Endothelial cell of umbilical vein (primary cell): Measurements from ENCODE around the gene EPHX1. TPM values are rescaled to one million over a fixed set of nuclear protein-coding genes. Genes with fewer than 3 reads are reported as not detected.

ENCODE experiments used
- BruUV-seq: library from RNA; stranded (reverse); fragments of 400-500 nt; replicated peaks from 2 replicates; lab custom pipeline; 2021; lab: Mats Ljungman, UMichigan
- CTCF ChIA-PET: fragments of 300-600, 350-600 bp; sonication (Branson Sonifier 250); formaldehyde crosslinking; loops from one replicate; lab custom pipeline; 2021; ENCODE audit warnings: antibody characterized with exemption, inconsistent platforms; lab: Charles Lee
- POLR2A ChIA-PET: fragments of 300-600, 350-600 bp; sonication (Branson Sonifier 250); formaldehyde crosslinking; loops from one replicate; lab custom pipeline; 2021; ENCODE audit warnings: antibody characterized with exemption, inconsistent platforms; lab: Charles Lee
- DNase-seq: peaks from one replicate; pipeline ENCODE4 v3.0.0-alpha.2; 2011; ENCODE audit warnings: low read depth, low spot score
- FAIRE-seq: peaks from 2 replicates; lab custom pipeline; 2011; peaks lifted over from hg19 to GRCh38; lab: Jason Lieb, UNC
- H2AFZ ChIP-seq: 2 replicates; pipeline ENCODE4 v1.6.0; 2012; ENCODE audit warnings: low read depth, low read length, control low read depth, inconsistent platforms
- H3K27ac ChIP-seq: 2 replicates; pipeline ENCODE4 v1.5.1; 2011; ENCODE audit warnings: low read depth, mild to moderate bottlenecking, control low read depth, low read length, moderate library complexity; ENCODE audit not compliant: insufficient read depth
- H3K27me3 ChIP-seq, 2 experiments: 2 replicates each; pipeline versions ENCODE4 v1.6.0 to v1.6.1; 2011; ENCODE audit warnings: low read length in 2 of 2, mixed read lengths in 1 of 2; ENCODE audit not compliant: control insufficient read depth in 2 of 2, insufficient read depth in 2 of 2
- H3K36me3 ChIP-seq, 2 experiments: 2 replicates in 1 of 2; 3 replicates in 1 of 2; pipeline ENCODE4 v1.5.1; 2011; ENCODE audit warnings: low read length in 2 of 2, mild to moderate bottlenecking in 1 of 2, moderate library complexity in 1 of 2; ENCODE audit not compliant: control insufficient read depth in 2 of 2, insufficient read depth in 2 of 2; ENCODE audit errors: extremely low read depth in 1 of 2
- H3K4me1 ChIP-seq: 3 replicates; pipeline ENCODE4 v1.5.1; 2011; ENCODE audit warnings: mild to moderate bottlenecking, low read length; ENCODE audit not compliant: control insufficient read depth, insufficient read depth; ENCODE audit errors: extremely low read depth
- H3K4me2 ChIP-seq: 2 replicates; pipeline ENCODE4 v1.6.1; 2011; ENCODE audit warnings: low read length, control low read depth, mixed read lengths; ENCODE audit not compliant: insufficient read depth
- H3K4me3 ChIP-seq, 3 experiments: fragments of 200-600 bp in 1 of 3; sonication (generic), shearing (Covaris generic) in 1 of 3; replicated peaks in 1 of 3; 2 replicates each; pipeline ENCODE4 v1.5.1; 2011 to 2016; ENCODE audit warnings: control low read depth in 3 of 3, low read length in 3 of 3, mild to moderate bottlenecking in 2 of 3, inconsistent platforms in 1 of 3, low read depth in 1 of 3, moderate library complexity in 1 of 3; ENCODE audit not compliant: insufficient read depth in 1 of 3
- H3K79me2 ChIP-seq: 2 replicates; pipeline ENCODE4 v1.6.0; 2012; ENCODE audit warnings: low read length, inconsistent platforms; ENCODE audit not compliant: control insufficient read depth, insufficient read depth
- H3K9ac ChIP-seq: replicated peaks from 2 replicates; pipeline ENCODE3; 2011; ENCODE audit warnings: low read length, control low read depth; ENCODE audit not compliant: insufficient read depth; ENCODE audit errors: extremely low read depth
- H3K9me1 ChIP-seq: replicated peaks from 3 replicates; pipeline ENCODE4 v1.6.0; 2011; ENCODE audit warnings: mild to moderate bottlenecking, low read length; ENCODE audit not compliant: control insufficient read depth, insufficient read depth; ENCODE audit errors: extremely low read depth
- H3K9me3 ChIP-seq: replicated peaks from 2 replicates; pipeline ENCODE4 v1.5.1; 2012; ENCODE audit warnings: low read length, inconsistent platforms; ENCODE audit not compliant: control insufficient read depth, insufficient read depth
- H4K20me1 ChIP-seq: replicated peaks from 2 replicates; pipeline ENCODE3; 2011; ENCODE audit warnings: mild to moderate bottlenecking, low read length; ENCODE audit not compliant: control insufficient read depth, insufficient read depth; ENCODE audit errors: extremely low read depth
- CTCF ChIP-seq, 2 donors: IDR thresholded peaks; 1 replicate in 1 of 2; 2 replicates in 1 of 2; pipeline ENCODE4 v1.5.1; 2011; ENCODE audit warnings: low read length in 2 of 2, mild to moderate bottlenecking in 2 of 2, moderate library complexity in 2 of 2, control low read depth in 1 of 2, inconsistent platforms in 1 of 2, low read depth in 1 of 2; ENCODE audit not compliant: insufficient read depth in 1 of 2; ENCODE audit errors: extremely low read depth in 1 of 2
- FOS ChIP-seq: IDR thresholded peaks from 2 replicates; pipeline ENCODE4 v1.6.1; 2011; ENCODE audit warnings: mild to moderate bottlenecking, low read length, moderate library complexity, borderline replicate concordance; ENCODE audit not compliant: insufficient read depth
- GATA2 ChIP-seq: IDR thresholded peaks from 2 replicates; pipeline ENCODE4 v1.7.0; 2011; ENCODE audit warnings: low read depth, mild to moderate bottlenecking, moderate library complexity, mixed read lengths, low read length; ENCODE audit not compliant: insufficient read length, insufficient read depth
- JUN ChIP-seq: IDR thresholded peaks from 2 replicates; pipeline ENCODE4 v1.6.1; 2011; ENCODE audit warnings: borderline replicate concordance, low read depth; ENCODE audit not compliant: insufficient read length, insufficient read depth
- MAX ChIP-seq: IDR thresholded peaks from 2 replicates; pipeline ENCODE4 v1.6.1; 2011; ENCODE audit not compliant: insufficient read depth, insufficient read length
- MYC ChIP-seq: IDR thresholded peaks from one replicate; pipeline ENCODE4 v1.6.1; 2011; ENCODE audit warnings: mild to moderate bottlenecking, low read depth, low read length
- POLR2A ChIP-seq: IDR thresholded peaks from 2 replicates; pipeline ENCODE4 v1.6.1; 2012; ENCODE audit warnings: low read depth, mild to moderate bottlenecking, control low read depth, low read length
- POLR2AphosphoS5 ChIP-seq: IDR thresholded peaks from 2 replicates; pipeline ENCODE4 v1.6.1; 2012; ENCODE audit warnings: low read depth, mild to moderate bottlenecking, control low read depth, low read length, moderate library complexity; ENCODE audit not compliant: insufficient read depth
- dilution Hi-C: fragments of 300-500 bp; cut with MboI; formaldehyde crosslinking; loops from one replicate; pipeline ENCODE4 v1.15.0; 2019; ENCODE audit warnings: low sequenced_read_pairs; ENCODE audit not compliant: extremely low pct_ligation_motif_present
- intact Hi-C: fragments of 100-400 bp; cut with micrococcal nuclease; formaldehyde crosslinking; loops from one replicate; pipeline ENCODE4 v1.10.0; 2022
- polyA plus RNA-seq, 4 experiments: library from polyadenylated mRNA; depleted of rRNA in 3 of 4; stranded (reverse) in 3 of 4; unstranded in 1 of 4; fragments of >200 nt; gene quantifications; 2 replicates each; pipeline versions ENCODE4 v1.2.1 to v1.2.3, GENCODE V29; 2011 to 2012; ENCODE audit warnings: missing spikeins in 1 of 4
- total RNA-seq: library from RNA; stranded (reverse); gene quantifications from 2 replicates; pipeline ENCODE4 v1.2.3, GENCODE V29; 2021

The EPHX1 gene
- total and polyA plus RNA-seq, 2 donors (not counting 3 experiments of a cell fraction or from before 2014, with no cell fraction given), result 23.7 to 25.2 TPM

- no peak overlapping the region for H3K9ac ChIP-seq
- POLR2A ChIA-PET, result no interaction called here
- no peaks in the 10 kb centered on the region for H3K79me2 ChIP-seq
- H3K4me1 ChIP-seq, result no peaks in the 10 kb centered on the region
- H3K9me3 ChIP-seq, result no peaks in the 10 kb centered on the region
- no TSS peak for BruUV-seq
- H3K27ac ChIP-seq, result no peak overlapping the region
- TF ChIP-seq GATA2, result no peak
- TF ChIP-seq JUN, result no peak
- no peak for TF ChIP-seq MAX
- TF ChIP-seq POLR2A, result no peak
- no peak for TF ChIP-seq FOS
- no peak for TF ChIP-seq MYC
- TF ChIP-seq POLR2AphosphoS5, result no peak
- no peak for TF ChIP-seq CTCF (IDR thresholded peaks at IDR 0.05; ENCODE audit: extremely low read depth in 1 of 2, insufficient read depth in 1 of 2, low read depth in 1 of 2, low read length in 2 of 2)
- DNase-seq (no peak), FAIRE-seq (no peak)
- dilution Hi-C loops (no loop called here), intact Hi-C loops (loop anchor here (5.0 kb wide), 1 partner anchor 62 kb away; no protein-coding TSS in a partner anchor)
- H3K4me3 ChIP-seq, result no peak overlapping the region
- CTCF ChIA-PET, result interaction anchor here (2.6 kb wide), 1 partner anchor 61 kb away, joined by 8 read pairs; no protein-coding TSS in a partner anchor
- H3K4me2 ChIP-seq, result no peak overlapping the region
- H3K36me3 ChIP-seq, result peaks cover 0 to 7% of the 10 kb centered on the region in 2 experiments
- H3K27me3 ChIP-seq, result no peaks in the 10 kb centered on the region
- H3K9me1 ChIP-seq, result no peaks in the 10 kb centered on the region
- H4K20me1 ChIP-seq, result no peaks in the 10 kb centered on the region
- no peak overlapping the region for H2AFZ ChIP-seq
These were observed 40.0 kb downstream of the EPHX1 start for GRCh38 chr1:225849925-225850324.
